Adipocyte (in vitro differentiated cells): ENCODE data around the gene PHF21A.
"Not testable (repeated sequence)": the region's sequence is repeated elsewhere in the genome, so short reads cannot be mapped to it uniquely, and the experiment has no call there.

Experiments used
- DNase-seq: peaks from one replicate; pipeline ENCODE4 v3.0.0-alpha.2; 2015; ENCODE audit warnings: low read depth
- H3K27me3 ChIP-seq: replicated peaks from 2 replicates; pipeline ENCODE4 v1.7.0; 2013; ENCODE audit warnings: mild to moderate bottlenecking, low read length, moderate library complexity; ENCODE audit not compliant: control insufficient read depth, insufficient read depth
- H3K36me3 ChIP-seq: 2 replicates; pipeline ENCODE4 v1.7.0; 2013; ENCODE audit warnings: low read length, mild to moderate bottlenecking, moderate library complexity; ENCODE audit not compliant: control insufficient read depth, insufficient read depth, severe bottlenecking
- H3K4me1 ChIP-seq: 2 replicates; pipeline ENCODE4 v1.7.0; 2013; ENCODE audit warnings: mild to moderate bottlenecking, low read length, moderate library complexity; ENCODE audit not compliant: control insufficient read depth, insufficient read depth
- H3K4me3 ChIP-seq: 2 replicates; pipeline ENCODE4 v1.7.0; 2013; ENCODE audit warnings: mild to moderate bottlenecking, low read length, moderate library complexity
- H3K9ac ChIP-seq: 2 replicates; pipeline ENCODE4 v1.7.0; 2013; ENCODE audit warnings: mild to moderate bottlenecking, low read length, moderate library complexity
- H3K9me3 ChIP-seq: 2 replicates; pipeline ENCODE4 v1.7.0; 2013; ENCODE audit warnings: mild to moderate bottlenecking, low read length, moderate library complexity; ENCODE audit not compliant: control insufficient read depth

Gene PHF21A

DNA sequence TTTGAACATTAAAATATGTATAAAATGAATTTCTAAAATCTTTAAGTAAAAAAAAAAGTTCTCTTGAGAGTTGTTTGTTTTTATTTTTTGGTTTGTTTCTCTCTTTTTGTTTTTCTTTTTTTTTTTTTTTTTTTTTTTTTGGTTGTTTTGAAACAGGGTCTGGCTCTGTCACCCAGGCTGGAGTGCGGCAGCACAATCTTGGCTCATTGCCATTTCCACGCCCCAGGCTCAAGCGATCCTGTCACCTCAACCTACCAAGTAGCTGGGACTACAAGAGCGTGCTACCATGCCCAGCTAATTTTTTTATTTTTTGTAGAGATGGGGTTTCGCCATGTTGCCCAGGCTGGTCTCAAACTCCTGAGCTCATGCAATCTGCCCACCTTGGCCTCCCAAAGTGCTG lies 139.4 kb downstream of the PHF21A start:
- not testable (repeated sequence) for H3K9ac ChIP-seq, H3K4me3 ChIP-seq, H3K27me3 ChIP-seq, DNase-seq, H3K9me3 ChIP-seq
- Histone ChIP-seq H3K4me1 (peaks cover 18% of the 10 kb centered on the region), H3K36me3 (peaks cover 26% of the 10 kb centered on the region)

DNA sequence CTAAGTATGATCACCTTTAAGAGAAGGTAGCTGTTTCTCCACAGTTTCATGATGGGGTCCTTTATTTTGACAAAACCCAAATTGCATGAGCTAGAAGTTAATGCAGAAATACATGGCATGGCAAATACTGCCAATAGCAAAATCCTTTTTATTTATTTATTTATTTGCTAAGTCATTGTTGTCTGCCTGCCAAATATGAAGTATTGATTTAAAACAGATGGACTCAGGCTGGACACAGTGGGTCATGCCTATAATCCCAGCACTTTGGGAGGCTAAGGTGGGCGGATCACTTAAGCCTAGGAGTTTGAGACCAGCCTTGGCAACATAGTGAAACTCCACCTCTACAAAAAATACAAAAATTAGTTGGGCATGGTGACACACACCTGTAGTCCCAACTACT lies 146.4 kb downstream of the PHF21A start:
- H3K27me3 ChIP-seq, result no peaks in the 10 kb centered on the region
- no peak overlapping the region for H3K9ac ChIP-seq
- no peaks in the 10 kb centered on the region for H3K9me3 ChIP-seq
- peak; percentile 78 for DNase-seq
- H3K4me1 ChIP-seq, result peaks cover 6% of the 10 kb centered on the region
- peaks cover 60% of the 10 kb centered on the region for H3K36me3 ChIP-seq
- no peak overlapping the region for H3K4me3 ChIP-seq

DNA sequence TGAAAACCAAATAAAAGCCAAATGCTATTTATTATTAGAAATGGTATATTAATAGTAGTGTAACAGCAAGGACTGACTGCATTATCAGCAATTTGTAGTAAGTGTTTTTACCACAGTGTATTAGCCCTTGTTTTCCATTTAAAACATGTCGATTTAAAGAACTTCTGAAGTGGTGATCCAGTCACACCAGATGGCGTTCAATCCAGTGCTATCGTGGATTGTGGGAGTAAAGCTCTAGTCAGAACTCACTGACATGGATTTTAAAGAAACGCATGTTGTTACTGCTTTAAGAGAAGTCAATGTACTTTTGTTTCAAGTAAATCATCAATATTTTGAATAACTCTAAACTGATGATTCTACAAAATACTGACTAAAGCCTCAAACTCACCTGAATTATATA lies 147.7 kb downstream of the PHF21A start:
- peaks cover 59% of the 10 kb centered on the region for H3K36me3 ChIP-seq
- H3K4me1 ChIP-seq, result peaks cover 12% of the 10 kb centered on the region
- H3K9ac ChIP-seq, result no peak overlapping the region
- DNase-seq, result no peak
- no peaks in the 10 kb centered on the region for H3K9me3 ChIP-seq
- H3K4me3 ChIP-seq, result no peak overlapping the region
- no peaks in the 10 kb centered on the region for H3K27me3 ChIP-seq

DNA sequence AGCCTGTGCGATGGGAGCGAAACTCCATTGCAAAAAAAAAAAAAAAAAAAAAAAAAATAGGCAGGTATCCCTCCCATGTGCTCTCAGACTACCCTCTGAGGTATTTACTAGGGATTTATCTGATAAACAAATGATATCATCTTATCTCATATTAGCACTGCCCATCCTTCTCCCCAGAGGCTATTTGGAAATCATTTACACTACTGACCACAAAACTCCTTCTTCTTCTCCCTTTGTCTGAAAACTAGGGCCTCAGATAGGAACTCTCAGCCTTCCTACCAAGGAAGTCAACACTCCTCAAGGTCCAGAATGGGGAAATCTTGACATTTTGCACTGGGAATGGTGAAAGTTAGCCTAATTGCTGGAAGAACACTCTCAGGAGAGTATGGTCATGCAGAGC lies 152.4 kb downstream of the PHF21A start:
- H3K27me3 ChIP-seq, result no peaks in the 10 kb centered on the region
- no peak overlapping the region for H3K4me3 ChIP-seq
- no peaks in the 10 kb centered on the region for H3K9me3 ChIP-seq
- H3K9ac ChIP-seq, result no peak overlapping the region
- peaks cover 62% of the 10 kb centered on the region for H3K36me3 ChIP-seq
- no peak for DNase-seq
- H3K4me1 ChIP-seq, result peaks cover 10% of the 10 kb centered on the region

DNA sequence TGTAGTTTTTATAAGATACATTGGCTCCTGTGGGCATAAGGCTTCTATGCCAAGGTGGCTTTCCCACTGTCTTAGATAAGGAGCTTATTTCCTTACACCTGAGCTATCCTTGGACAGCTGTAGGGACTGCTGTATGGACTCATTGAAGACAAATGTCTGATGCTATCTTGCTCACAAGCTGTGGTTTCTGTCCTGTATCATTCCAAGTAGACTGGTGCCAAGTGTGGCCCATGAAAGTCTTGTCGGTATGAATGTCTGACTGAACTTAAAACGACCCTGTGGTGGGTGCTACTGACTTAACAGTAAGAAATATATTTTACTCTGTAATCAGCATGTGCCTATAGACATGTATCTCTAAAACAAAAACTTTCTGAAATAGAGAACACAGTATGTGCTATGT lies 153.7 kb downstream of the PHF21A start:
- Histone ChIP-seq H3K9me3 (no peaks in the 10 kb centered on the region), H3K9ac (no peak overlapping the region), H3K27me3 (no peaks in the 10 kb centered on the region), H3K4me1 (peaks cover 10% of the 10 kb centered on the region), H3K36me3 (peaks cover 60% of the 10 kb centered on the region), H3K4me3 (no peak overlapping the region)
- no peak for DNase-seq

DNA sequence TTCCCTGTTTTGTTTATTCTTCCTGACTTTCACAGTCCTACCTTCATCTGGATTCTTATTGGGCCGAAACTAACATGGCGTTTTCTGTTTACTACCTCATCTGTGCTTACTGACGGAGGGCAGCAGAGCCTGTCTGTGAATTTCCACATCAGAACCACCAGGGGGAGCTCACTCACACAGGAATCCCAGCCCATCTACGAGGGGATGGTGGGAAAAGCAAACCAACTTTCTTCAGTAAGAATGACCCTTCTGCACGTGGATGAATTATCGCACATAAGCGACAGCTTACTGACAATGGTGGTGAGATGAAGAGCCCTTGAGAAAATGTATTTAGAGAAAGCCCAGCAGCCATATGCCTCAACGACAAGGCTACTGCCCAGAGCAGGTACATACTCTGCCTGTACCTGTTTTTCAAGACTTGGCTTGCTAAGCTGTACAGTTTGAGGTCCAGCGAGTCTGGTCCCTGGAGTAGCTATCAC lies 156.3 kb downstream of the PHF21A start:
- Histone ChIP-seq H3K4me1 (peaks cover 24% of the 10 kb centered on the region), H3K9me3 (no peaks in the 10 kb centered on the region), H3K27me3 (no peaks in the 10 kb centered on the region), H3K36me3 (peaks cover 52% of the 10 kb centered on the region), H3K4me3 (no peak overlapping the region), H3K9ac (peak overlapping the region; percentile 28)
- peak; percentile 89 for DNase-seq

DNA sequence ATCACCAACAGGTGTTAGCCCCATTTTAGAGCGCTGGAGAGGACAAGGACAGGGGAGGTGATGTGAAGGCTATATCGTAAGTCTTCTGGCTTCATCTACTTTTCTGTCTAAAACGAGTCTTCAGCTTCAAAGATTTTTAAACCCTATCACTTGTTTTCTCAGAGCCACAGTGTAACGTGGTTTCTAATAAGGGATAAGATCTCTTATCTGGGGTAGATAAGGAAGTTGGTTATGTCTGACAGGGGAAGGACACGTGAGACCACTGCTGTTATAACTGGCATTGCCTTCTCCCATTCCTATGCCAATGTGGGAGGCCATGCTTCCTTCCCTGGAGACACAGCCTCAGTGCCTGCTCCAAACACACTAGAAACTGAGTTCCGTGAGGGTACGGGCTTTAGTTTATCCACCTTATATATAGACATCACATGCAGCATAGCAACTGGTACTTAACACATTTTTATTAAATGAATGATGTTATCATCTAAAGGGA lies 159.5 kb downstream of the PHF21A start:
- Histone ChIP-seq H3K9ac (no peak overlapping the region), H3K9me3 (peaks cover 5% of the 10 kb centered on the region), H3K4me3 (no peak overlapping the region), H3K4me1 (peaks cover 23% of the 10 kb centered on the region), H3K36me3 (peaks cover 28% of the 10 kb centered on the region), H3K27me3 (no peaks in the 10 kb centered on the region)
- DNase-seq, result no peak

DNA sequence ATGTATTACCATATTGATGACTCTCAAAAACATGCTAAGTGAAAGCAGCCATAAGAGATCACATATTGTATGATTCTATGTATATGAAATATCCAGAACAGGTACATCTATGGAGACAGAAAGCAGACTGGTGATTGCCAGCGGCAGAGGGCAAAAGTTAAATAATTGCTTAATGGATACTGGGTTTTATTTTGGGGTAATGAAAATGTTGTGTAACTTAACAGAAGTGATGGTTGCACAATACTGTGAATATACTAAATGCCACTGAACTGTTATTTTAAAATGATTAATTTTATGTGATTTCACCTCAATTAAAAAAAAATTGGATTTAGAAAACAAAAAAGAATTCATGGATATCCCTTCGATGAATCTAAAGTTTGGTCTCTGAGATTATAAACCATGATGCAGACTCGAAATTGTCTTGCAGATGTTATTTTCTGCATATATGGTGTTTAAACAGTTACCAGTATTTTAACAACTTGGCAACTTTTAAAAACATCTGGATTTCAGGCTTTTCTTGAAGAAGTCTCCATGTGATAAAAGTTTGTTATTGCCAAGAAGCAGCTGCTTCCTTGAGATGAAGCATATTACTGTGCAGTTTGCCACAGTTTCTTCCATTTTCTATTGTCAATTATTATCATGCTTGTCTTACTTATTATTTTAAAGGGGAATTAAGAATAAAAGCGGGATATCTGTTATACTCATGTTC lies 160.7 kb downstream of the PHF21A start:
- H3K9ac ChIP-seq, result peak overlapping the region; percentile 28

DNA sequence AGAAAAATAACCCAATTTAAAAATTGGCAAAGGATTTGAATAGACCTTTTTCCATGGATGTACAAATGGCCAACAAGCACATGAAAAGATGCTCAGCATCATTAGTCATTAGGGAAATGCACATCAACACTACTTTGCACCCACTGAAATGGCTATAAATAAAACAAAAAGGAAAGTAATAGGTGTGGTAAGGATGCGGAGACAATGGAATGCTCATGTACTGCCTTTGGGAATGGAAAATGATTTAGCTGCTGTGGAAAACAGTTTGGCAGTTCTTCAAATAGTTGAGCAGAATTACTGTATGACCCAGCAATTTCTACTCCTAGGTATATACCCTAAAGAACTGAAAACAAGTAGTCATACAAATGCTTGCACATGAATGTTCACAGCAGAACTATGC lies 161.4 kb downstream of the PHF21A start:
- Histone ChIP-seq H3K9me3 (peaks cover 5% of the 10 kb centered on the region), H3K4me3 (peak overlapping the region; percentile 38), H3K27me3 (no peaks in the 10 kb centered on the region), H3K36me3 (peaks cover 17% of the 10 kb centered on the region), H3K4me1 (peaks cover 23% of the 10 kb centered on the region), H3K9ac (no peak overlapping the region)
- DNase-seq, result no peak

More for the DNA sequence above, 160.7 kb downstream of the PHF21A start:
- no peaks in the 10 kb centered on the region for H3K27me3 ChIP-seq
- peaks cover 23% of the 10 kb centered on the region for H3K4me1 ChIP-seq
- peak; percentile 29 for DNase-seq
- peaks cover 5% of the 10 kb centered on the region for H3K9me3 ChIP-seq
- peak overlapping the region; percentile 38 for H3K4me3 ChIP-seq
- H3K36me3 ChIP-seq, result peaks cover 21% of the 10 kb centered on the region

DNA sequence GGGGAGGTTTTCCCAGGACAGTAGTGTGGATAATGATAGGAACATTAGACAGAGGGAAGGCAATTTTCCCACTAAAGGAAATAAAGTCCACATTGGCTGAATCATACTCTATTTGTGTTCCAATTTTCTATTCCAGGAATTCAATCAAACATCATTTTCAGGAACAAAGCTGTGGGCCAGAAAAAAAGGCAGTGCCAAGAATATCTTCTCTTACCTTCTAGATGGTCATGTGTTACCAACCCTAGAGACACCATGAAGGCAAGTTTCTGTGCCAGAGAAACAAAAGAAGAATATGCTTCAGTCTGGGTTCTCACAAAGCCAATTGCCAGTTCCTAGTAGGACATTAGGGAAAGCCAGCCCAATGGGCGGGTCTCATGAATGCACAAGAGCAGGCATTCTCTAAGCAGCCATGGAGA lies 171.3 kb downstream of the PHF21A start:
- H3K9ac ChIP-seq, result no peak overlapping the region
- no peak for DNase-seq
- no peak overlapping the region for H3K4me3 ChIP-seq
- no peaks in the 10 kb centered on the region for H3K9me3 ChIP-seq
- H3K27me3 ChIP-seq, result no peaks in the 10 kb centered on the region
- H3K36me3 ChIP-seq, result peaks cover 65% of the 10 kb centered on the region
- peaks cover 12% of the 10 kb centered on the region for H3K4me1 ChIP-seq

DNA sequence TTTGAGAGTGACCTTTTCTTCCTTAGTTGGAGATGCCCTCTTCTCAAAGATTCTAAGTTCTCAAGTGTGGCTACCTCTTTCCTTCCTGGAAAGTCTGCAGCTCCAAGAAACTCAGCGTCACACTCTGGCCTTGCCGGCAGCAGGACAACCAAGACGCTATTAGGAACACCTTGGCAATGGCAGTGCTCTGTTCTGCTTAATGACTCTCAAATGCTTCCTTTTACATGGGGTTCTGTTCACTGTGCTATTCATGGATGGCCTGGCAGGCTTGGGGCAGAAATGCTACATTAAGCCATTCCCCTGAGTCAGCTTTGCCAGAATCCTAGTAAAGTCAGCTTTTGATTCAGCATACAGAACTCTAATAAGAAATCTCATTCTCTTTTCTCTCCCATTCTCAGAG lies 172.9 kb downstream of the PHF21A start:
- Histone ChIP-seq H3K4me1 (peaks cover 12% of the 10 kb centered on the region), H3K9ac (no peak overlapping the region), H3K27me3 (no peaks in the 10 kb centered on the region), H3K4me3 (no peak overlapping the region), H3K36me3 (peaks cover 74% of the 10 kb centered on the region), H3K9me3 (no peaks in the 10 kb centered on the region)
- DNase-seq, result no peak

DNA sequence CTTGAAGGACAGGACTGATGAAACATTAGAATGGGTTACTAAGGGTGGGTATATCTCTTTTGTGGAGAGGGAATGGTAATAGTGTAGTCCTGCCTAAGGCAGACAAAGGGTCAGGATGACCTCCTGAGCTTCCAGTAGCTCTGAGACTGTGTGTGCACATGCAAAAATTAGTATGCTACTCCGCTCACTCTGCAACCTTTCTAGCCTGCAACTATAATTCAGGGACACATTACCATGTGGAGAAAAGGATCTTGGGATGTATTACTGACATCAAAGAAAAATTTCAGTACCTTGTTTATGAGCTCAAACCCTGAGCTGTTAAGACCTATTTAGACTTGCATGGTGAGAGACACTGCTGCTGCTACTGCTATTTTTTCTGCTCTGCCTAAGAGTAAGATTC lies 173.4 kb downstream of the PHF21A start:
- Histone ChIP-seq H3K4me3 (no peak overlapping the region), H3K4me1 (peaks cover 12% of the 10 kb centered on the region), H3K27me3 (no peaks in the 10 kb centered on the region), H3K9me3 (no peaks in the 10 kb centered on the region), H3K36me3 (peaks cover 72% of the 10 kb centered on the region), H3K9ac (no peak overlapping the region)
- DNase-seq, result no peak
